Raji (cell line): Measurements from ENCODE around the gene CCDC141.

Experiments used
- POLR2A ChIP-seq: IDR thresholded peaks from 2 replicates; pipeline ENCODE4 v1.6.1; 2011; ENCODE audit warnings: low read depth, low read length, control low read depth; ENCODE audit not compliant: insufficient read depth

The CCDC141 gene

GRCh38 chr2:178892751-178893625 lies 156.9 kb downstream of the CCDC141 start:
- no peak for TF ChIP-seq POLR2A

- TF ChIP-seq POLR2A: no peak
These were observed 157.9 kb downstream of the CCDC141 start for GRCh38 chr2:178891959-178892485.

- no peak for TF ChIP-seq POLR2A
These were observed 158.5 kb downstream of the CCDC141 start for GRCh38 chr2:178891265-178891958.

- TF ChIP-seq POLR2A: no peak
These were observed 163.9 kb downstream of the CCDC141 start for GRCh38 chr2:178886006-178886405.

- TF ChIP-seq POLR2A: no peak
These were observed 165.5 kb downstream of the CCDC141 start for GRCh38 chr2:178884440-178884839.

GRCh38 chr2:178882666-178883440 lies 167.1 kb downstream of the CCDC141 start:
- no peak for TF ChIP-seq POLR2A

- no peak for TF ChIP-seq POLR2A
These were observed 168.9 kb downstream of the CCDC141 start for GRCh38 chr2:178881075-178881474.

GRCh38 chr2:178880257-178880656 lies 169.7 kb downstream of the CCDC141 start:
- no peak for TF ChIP-seq POLR2A

- no peak for TF ChIP-seq POLR2A
These were observed 172.1 kb downstream of the CCDC141 start for GRCh38 chr2:178877874-178878273.

GRCh38 chr2:178874529-178875240 lies 175.3 kb downstream of the CCDC141 start:
- TF ChIP-seq POLR2A: no peak

GRCh38 chr2:178873912-178874311 lies 176.0 kb downstream of the CCDC141 start:
- no peak for TF ChIP-seq POLR2A

- TF ChIP-seq POLR2A: no peak
These were observed 178.4 kb downstream of the CCDC141 start for GRCh38 chr2:178871536-178871935.

- TF ChIP-seq POLR2A: no peak
These were observed 179.2 kb downstream of the CCDC141 start for GRCh38 chr2:178870703-178871102.

GRCh38 chr2:178865999-178866398 lies 183.9 kb downstream of the CCDC141 start:
- TF ChIP-seq POLR2A: no peak
